ENCODE data around the gene SNX5.

The SNX5 gene

DNA sequence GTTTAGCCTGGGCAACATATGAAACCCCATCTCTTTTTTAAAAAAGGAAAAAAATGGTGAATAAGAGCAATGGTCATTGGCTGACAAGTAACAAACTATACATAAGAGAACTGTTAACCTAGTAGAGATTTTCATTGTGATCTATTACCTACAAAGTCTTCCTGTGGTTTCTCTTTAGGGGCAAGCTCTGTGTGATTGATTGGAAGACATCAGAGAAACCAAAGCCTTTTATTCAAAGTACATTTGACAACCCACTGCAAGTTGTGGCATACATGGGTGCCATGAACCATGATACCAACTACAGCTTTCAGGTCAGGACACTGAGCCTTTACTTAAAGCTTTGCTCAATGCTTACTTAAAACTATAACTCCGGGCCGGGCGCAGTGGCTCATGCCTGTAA lies 19.4 kb upstream of the SNX5 start:
- in situ Hi-C loops (cut with HindIII; ENCODE audit: low pct_unique_long_range_greater_than_20kb, low sequenced_read_pairs): no loop called here
- TF ChIP-seq JUND (IDR thresholded peaks at IDR 0.05; ENCODE audit: low read depth): no peak
- DNase-seq (ENCODE audit: low read depth in 1 of 2, low spot score in 1 of 2): no peak

DNA sequence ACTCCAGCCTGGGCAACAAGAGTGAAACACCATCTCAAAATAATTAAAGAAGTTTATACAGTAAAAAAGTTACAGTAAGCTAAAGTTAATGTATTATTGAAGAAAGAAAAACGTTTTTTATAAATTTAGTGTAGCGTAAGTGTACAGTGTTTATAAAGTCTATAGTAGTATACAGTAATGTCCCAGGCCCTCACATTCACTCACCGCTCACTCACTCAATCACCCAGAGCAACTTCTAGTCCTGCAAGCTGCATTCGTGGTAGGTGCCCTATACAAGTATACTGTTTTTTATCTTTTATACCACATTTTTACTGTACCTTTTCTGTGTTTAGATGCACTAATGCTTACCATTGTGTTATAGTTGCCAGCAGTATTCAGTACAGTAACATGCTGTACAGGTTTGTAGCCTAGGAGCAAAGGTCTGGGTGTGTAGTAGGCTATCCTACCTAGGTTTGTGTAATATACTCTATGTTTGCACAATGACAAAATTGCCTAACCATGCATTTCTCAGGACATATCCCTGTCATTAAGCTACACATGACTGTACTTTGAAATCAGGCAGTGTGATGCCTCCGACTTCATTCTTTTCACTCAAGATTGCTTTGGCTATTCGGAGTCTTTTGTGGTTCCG lies 16.9 kb upstream of the SNX5 start:
- no peak for DNase-seq (ENCODE audit: low read depth in 1 of 2, low spot score in 1 of 2)
- no peak for TF ChIP-seq JUND (IDR thresholded peaks at IDR 0.05; ENCODE audit: low read depth)
- in situ Hi-C loops (cut with HindIII; ENCODE audit: low pct_unique_long_range_greater_than_20kb, low sequenced_read_pairs): no loop called here

DNA sequence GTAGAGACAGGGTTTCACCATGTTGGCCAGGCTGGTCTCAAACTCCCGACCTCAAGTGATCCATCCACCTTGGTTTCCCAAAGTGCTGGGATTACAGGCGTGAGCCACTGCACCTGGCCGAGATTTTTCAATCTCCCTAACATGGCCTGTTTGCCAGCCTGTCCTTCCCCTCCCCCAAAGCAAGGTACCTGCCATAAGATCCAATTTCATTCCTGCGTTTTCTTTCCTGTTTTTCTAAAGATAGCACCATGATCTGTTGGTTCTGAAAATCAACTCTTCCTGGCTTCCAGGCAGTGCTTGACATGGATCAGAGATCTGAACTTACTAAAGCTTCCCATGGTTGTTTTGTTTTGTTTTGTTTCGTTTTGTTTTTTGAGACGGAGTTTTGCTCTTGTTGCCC lies 7.7 kb upstream of the SNX5 start:
- in situ Hi-C loops (cut with HindIII; ENCODE audit: low pct_unique_long_range_greater_than_20kb, low sequenced_read_pairs): no loop called here
- DNase-seq (ENCODE audit: low read depth in 1 of 2, low spot score in 1 of 2): no peak
- TF ChIP-seq JUND (IDR thresholded peaks at IDR 0.05; ENCODE audit: low read depth): no peak

DNA sequence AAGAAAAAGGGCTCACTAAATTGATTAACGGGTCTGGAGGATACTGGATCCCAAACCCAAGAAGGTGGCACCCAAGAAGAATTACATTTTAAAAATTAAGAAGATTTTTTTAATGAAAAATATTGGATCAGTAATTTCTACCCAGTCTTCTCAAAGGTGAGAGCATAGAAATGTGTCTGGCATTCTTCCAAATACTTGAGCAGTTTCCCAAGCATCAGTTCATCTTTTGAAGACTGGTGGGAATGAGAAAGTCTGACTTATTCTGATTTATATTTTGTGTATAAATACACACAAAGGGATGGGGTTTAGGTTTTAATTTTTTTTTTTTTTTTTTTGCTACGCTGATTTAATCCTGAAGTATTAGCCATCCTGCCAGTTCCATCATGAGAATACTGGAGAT lies 3.5 kb upstream of the SNX5 start:
- in situ Hi-C loops (cut with HindIII; ENCODE audit: low pct_unique_long_range_greater_than_20kb, low sequenced_read_pairs): no loop called here
- no peak for DNase-seq (ENCODE audit: low read depth in 1 of 2, low spot score in 1 of 2)
- TF ChIP-seq JUND (IDR thresholded peaks at IDR 0.05; ENCODE audit: low read depth): no peak

DNA sequence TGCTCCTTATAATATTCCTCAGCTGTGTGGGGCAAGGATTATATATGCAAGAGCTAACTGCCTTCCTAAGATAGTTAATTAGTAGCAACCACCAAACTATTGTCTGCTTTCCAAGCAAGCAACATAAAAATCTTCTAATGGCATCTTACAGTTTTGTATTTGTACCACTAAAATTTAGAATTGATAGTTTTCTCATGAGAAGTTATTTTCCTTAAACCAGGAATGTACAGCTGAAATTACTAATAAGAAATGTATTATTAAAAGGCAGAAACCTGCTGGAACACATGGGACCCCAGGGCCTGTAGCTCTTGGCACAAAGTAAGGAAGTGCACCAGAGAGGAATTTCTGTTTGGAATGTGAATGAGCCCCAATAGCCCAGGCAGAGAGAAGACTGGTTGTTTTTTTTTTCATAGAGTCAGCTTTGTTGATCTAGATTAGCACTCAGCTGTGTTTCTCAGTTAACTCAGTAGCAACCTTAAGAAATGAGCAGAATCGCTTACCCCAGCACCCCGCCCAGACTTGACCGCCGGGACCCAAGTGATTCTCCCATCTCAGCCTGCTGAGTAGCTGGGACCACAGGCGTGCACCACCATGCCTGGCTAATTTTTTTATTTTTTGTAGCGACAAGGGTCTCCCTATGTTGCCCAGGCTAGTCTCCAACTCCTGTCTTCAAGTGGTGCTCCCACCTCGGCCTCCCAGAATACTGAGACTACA lies 2.9 kb upstream of the SNX5 start:
- in situ Hi-C loops (cut with HindIII; ENCODE audit: low pct_unique_long_range_greater_than_20kb, low sequenced_read_pairs): no loop called here
- no peak for DNase-seq (ENCODE audit: low read depth in 1 of 2, low spot score in 1 of 2)
- TF ChIP-seq JUND (IDR thresholded peaks at IDR 0.05; ENCODE audit: low read depth): no peak

DNA sequence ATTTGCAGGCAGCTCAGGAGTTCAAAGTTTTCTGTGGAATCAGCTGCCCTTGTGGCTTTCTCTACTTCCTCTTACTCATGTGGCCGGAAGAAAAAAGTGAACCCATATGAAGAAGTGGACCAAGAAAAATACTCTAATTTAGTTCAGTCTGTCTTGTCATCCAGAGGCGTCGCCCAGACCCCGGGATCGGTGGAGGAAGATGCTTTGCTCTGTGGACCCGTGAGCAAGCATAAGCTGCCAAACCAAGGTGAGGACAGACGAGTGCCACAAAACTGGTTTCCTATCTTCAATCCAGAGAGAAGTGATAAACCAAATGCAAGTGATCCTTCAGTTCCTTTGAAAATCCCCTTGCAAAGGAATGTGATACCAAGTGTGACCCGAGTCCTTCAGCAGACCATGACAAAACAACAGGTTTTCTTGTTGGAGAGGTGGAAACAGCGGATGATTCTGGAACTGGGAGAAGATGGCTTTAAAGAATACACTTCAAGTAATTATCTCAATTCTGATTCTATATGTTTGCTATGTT lies 1.4 kb upstream of the SNX5 start:
- TF ChIP-seq JUND (IDR thresholded peaks at IDR 0.05; ENCODE audit: low read depth): no peak
- DNase-seq (ENCODE audit: low read depth in 1 of 2, low spot score in 1 of 2): no peak
- in situ Hi-C loops (cut with HindIII; ENCODE audit: low pct_unique_long_range_greater_than_20kb, low sequenced_read_pairs): no loop called here

DNA sequence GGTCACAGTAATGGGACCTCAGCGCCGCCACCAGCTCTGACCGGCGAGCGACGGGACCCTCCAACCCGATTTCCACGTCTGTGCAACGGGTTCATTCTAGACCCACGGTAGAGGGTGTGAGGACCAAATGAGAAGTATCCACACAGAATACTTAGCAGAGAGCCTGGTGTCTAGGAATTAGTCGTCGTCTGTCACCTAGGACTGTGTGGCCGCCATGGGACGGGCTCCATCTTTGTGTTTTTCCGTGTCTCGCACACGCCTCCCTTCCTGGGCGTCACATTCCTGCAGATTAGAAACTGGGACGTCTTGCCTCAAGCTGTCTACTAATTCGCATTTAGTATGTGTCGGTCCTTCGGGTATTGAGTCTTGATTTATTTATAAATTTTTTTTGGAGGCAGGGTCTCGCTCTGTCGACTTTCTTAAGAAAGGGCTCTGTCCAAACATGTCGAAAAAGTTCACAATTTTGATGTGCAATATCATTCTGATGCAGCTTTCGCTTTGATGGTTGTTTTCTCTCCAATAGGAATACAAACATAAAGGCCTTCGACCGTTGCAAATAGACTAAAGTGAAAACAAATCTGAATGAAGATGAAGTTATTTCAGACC lies 787 bp upstream of the SNX5 start:
- peak; percentile 47 to 75 for DNase-seq (ENCODE audit: low read depth in 1 of 2, low spot score in 1 of 2)
- TF ChIP-seq JUND (IDR thresholded peaks at IDR 0.05; ENCODE audit: low read depth): no peak
- in situ Hi-C loops (cut with HindIII; ENCODE audit: low pct_unique_long_range_greater_than_20kb, low sequenced_read_pairs): no loop called here

DNA sequence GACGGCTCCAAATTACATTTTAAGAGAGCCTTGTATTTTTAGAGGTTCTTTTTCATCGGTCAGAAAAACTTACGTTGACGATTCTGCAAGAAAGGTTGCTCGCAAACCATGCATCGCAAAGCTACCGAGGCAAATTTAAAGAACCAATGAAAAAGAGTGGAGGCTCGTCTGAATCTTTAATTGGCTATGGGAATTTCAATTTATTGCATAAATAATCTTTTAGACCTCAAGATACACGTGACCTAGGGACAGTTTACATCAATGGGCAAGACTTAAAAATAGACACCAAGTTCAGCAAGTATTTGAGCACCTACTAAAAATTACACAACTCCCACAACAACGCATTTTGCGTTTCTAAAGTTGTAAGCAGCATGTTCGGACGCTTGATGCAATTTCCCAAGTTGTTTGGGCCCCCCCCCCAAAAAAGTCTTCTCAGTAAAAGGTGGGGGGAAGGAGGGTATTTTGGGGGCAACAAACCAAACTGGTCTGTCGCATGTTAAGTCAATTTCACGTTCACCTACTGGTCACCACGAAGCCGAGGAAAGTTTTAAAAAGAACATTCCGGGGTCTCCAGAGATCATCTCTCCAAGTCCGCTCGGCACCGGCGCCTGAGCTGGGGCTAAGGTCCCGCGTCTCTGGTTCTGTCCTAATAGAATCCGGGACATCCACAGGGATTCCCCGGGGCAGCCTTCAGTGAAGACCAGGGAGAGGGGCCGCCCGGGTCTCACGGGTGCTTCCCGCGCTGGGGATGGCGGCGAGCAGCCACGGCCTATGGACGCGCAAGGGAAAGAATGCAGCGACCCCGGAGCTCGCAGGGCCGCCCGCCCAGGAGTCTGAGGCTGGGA lies 851 bp downstream of the SNX5 start:
- DNase-seq (ENCODE audit: low read depth in 1 of 2, low spot score in 1 of 2): peak; percentile 19 to 44
- in situ Hi-C loops (cut with HindIII; ENCODE audit: low pct_unique_long_range_greater_than_20kb, low sequenced_read_pairs): no loop called here
- no peak for TF ChIP-seq JUND (IDR thresholded peaks at IDR 0.05; ENCODE audit: low read depth)

DNA sequence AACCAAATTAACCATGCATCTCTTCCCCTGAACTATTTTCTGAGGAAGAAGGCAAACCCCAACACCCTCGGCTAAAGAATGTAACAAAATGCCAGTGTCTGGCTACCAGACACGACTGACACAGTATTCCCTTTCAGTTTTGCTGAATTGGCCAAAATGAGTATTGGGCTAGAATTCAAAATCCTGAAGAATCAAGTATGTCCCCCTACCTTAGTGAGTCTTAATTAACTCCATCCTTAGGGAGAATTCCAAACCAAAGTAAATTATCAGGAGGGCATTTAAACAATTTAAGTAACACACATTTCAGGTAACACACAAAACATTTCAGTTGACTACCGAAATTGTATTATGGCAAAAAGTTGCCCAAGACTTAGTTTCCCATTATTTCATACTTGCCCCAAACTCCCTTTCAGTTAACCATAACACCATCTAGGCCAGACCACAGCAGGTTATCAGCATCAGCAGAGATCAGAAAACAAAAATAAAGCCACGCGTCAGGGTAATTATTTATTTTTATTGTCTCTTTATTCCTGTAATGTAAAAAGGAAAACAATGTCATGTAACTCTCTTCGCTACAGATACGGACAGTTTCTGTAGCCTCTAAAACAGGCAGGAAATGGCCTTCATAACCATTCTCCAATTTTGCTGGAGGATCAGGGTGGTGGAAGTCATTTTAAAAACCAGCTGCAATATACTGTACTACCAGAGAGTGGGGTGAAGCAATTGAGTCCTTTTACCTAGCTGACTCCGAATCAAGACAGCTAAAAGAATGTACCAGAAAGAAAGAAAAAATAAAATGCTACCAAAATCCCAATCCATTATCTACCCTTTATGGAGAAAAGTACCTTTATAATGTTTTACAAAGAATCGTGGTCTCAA lies 1.9 kb downstream of the SNX5 start:
- TF ChIP-seq JUND (IDR thresholded peaks at IDR 0.05; ENCODE audit: low read depth): no peak
- DNase-seq (ENCODE audit: low read depth in 1 of 2, low spot score in 1 of 2): peak; percentile 38 to 59
- in situ Hi-C loops (cut with HindIII; ENCODE audit: low pct_unique_long_range_greater_than_20kb, low sequenced_read_pairs): no loop called here

DNA sequence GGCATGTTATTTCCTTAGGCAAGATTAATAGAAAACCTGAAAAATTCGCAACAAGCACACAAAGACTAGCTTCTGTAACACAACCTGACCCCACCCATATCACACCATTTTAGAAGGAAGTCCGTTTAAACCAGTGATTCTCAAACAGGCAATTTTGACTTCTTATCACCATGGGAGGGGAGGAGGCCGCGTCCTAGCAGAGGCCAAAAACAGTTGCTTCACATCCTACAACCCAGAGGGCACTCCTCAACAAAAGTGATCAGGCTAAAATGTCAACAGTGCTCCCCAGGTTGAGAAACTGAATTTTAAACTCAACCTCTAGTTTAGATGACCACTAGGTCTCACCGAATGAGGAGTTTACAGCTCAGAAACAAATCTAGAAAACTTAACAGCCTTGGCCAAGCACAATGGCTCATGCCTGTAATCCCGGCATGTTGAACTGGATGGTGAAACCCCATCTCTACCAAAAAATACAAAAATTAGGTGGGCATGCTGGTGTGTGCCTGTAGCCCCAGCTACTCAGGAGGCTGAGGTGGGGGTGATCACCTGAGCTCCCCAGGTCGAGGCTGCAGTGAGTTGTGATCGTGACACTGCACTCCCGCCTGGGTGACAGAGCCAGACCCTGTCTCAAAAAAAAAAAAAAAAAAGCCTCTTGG lies 3.4 kb downstream of the SNX5 start:
- no peak for DNase-seq (ENCODE audit: low read depth in 1 of 2, low spot score in 1 of 2)
- no peak for TF ChIP-seq JUND (IDR thresholded peaks at IDR 0.05; ENCODE audit: low read depth)

DNA sequence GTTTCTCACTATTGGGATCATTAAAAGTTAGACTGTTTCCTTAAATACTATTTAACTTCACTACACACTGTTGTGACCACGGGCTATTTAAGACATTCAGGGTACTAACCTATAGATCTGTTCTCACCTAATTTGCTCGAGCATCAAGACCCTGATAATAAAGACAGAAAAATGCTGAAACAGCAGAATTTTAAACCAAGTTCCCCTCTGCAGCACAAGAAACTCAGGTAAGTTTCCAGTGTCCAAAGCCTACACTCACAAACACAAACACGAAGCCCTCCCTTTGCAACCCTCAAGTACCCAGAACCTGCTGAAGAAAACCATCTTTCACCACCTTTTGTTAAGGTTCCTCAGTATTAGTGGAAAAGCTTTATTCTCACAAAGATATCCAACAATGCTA lies 4.0 kb downstream of the SNX5 start:
- no peak for TF ChIP-seq JUND (IDR thresholded peaks at IDR 0.05; ENCODE audit: low read depth)
- no peak for DNase-seq (ENCODE audit: low read depth in 1 of 2, low spot score in 1 of 2)
- in situ Hi-C loops (cut with HindIII; ENCODE audit: low pct_unique_long_range_greater_than_20kb, low sequenced_read_pairs): no loop called here

More for the DNA sequence above, 3.4 kb downstream of the SNX5 start:
- in situ Hi-C loops (cut with HindIII; ENCODE audit: low pct_unique_long_range_greater_than_20kb, low sequenced_read_pairs): no loop called here
